Measurements from ENCODE around the gene ID2. TPM values are rescaled to one million over a fixed set of nuclear protein-coding genes. Genes with fewer than 3 reads are reported as not detected.

Gene ID2
- total RNA-seq, 1 experiment from 2014 or later: 112 TPM

- Histone ChIP-seq H3K4me2 (ENCODE audit: low read length) (no peak overlapping the region), H4K20me1 (ENCODE audit: insufficient read depth) (no peaks in the 10 kb centered on the region), H3K27me3 (ENCODE audit: insufficient read depth, low read length) (no peaks in the 10 kb centered on the region), H3K27ac (ENCODE audit: low read depth, low read length) (no peak overlapping the region), H3K9me2 (ENCODE audit: insufficient read depth) (no peaks in the 10 kb centered on the region), H3K4me3 (replicated peaks in 1 of 2; ENCODE audit: low read depth in 1 of 2, low read length in 2 of 2) (no peak overlapping the region), H3K9me3 (ENCODE audit: control insufficient read depth in 1 of 2, insufficient read depth in 1 of 2, low read depth in 1 of 2, low read length in 2 of 2) (no peaks in the 10 kb centered on the region), H3K36me3 (ENCODE audit: control insufficient read depth in 1 of 2, insufficient read depth in 2 of 2, low read length in 2 of 2) (no peaks in the 10 kb centered on the region), H3K4me1 (ENCODE audit: control insufficient read depth in 1 of 2, insufficient read depth in 2 of 2, low read length in 2 of 2) (peaks cover 2 to 11% of the 10 kb centered on the region in 2 experiments; a peak in 3 of 4 replicates), H3K79me2 (ENCODE audit: insufficient read depth, low read length) (no peaks in the 10 kb centered on the region), H3K9ac (ENCODE audit: low read length) (no peak overlapping the region), H2AFZ (ENCODE audit: low read depth, low read length, poor library complexity, severe bottlenecking) (no peak overlapping the region)
- POLR2A ChIA-PET: no interaction called here
- ATAC-seq (no peak), DNase-seq (ENCODE audit: low read depth, low spot score) (no peak)
- intact Hi-C loops (cut with micrococcal nuclease): no loop called here
- RAD21 ChIA-PET (ENCODE audit: low non-redundant PET in 1 of 2, low total read pairs in 2 of 2, uncharacterized antibody in 2 of 2, unreplicated experiment in 2 of 2): no interaction called here
- TF ChIP-seq REST (IDR thresholded peaks at IDR 0.05; ENCODE audit: low read depth) (no peak), ZNF274 (IDR thresholded peaks at IDR 0.05; ENCODE audit: low read depth, low read length) (no peak), POLR2AphosphoS5 (IDR thresholded peaks at IDR 0.05; ENCODE audit: low read depth, low read length) (no peak), EZH2phosphoT487 (IDR thresholded peaks at IDR 0.05; ENCODE audit: borderline replicate concordance) (no peak), CBX3 (IDR thresholded peaks at IDR 0.05; ENCODE audit: low read depth) (no peak), TCF7L2 (IDR thresholded peaks at IDR 0.05; ENCODE audit: borderline replicate concordance, extremely low read depth, insufficient read depth, insufficient read length) (no peak), RAD21 (IDR thresholded peaks at IDR 0.05; ENCODE audit: low read depth) (no peak)
- CTCF ChIA-PET: no interaction called here
- no TSS peak for BruUV-seq (replicated peaks)
Measured at GRCh38 chr2:8649718-8650117, 32.1 kb upstream of the ID2 start.
